ENCODE measurements around the gene MAFB.

DNA sequence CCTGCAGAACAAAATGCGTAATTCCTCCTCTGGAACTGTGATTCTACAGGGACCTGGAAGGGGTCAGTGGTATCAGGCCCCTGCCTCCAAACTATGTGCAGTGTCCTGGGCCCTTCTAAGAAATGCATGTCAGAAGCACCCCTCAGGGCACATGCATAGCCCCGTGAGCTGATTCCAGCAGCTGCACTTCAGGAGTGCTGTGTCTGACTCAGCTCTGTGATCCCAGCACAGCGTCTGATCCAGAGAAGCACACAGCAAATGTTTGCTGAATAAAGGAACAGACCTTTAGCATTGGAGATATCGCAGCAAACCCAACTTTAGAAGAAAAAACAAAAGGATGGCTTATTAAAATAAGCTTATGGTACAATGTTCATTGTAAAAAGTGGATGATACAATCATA, 15.8 kb upstream of the MAFB start:
- TF ChIP-seq KLF6 (CRISPR knock-in tag; IDR thresholded peaks at IDR 0.05; ENCODE audit: borderline replicate concordance) = no peak
- TF ChIP-seq, protein P1, sequence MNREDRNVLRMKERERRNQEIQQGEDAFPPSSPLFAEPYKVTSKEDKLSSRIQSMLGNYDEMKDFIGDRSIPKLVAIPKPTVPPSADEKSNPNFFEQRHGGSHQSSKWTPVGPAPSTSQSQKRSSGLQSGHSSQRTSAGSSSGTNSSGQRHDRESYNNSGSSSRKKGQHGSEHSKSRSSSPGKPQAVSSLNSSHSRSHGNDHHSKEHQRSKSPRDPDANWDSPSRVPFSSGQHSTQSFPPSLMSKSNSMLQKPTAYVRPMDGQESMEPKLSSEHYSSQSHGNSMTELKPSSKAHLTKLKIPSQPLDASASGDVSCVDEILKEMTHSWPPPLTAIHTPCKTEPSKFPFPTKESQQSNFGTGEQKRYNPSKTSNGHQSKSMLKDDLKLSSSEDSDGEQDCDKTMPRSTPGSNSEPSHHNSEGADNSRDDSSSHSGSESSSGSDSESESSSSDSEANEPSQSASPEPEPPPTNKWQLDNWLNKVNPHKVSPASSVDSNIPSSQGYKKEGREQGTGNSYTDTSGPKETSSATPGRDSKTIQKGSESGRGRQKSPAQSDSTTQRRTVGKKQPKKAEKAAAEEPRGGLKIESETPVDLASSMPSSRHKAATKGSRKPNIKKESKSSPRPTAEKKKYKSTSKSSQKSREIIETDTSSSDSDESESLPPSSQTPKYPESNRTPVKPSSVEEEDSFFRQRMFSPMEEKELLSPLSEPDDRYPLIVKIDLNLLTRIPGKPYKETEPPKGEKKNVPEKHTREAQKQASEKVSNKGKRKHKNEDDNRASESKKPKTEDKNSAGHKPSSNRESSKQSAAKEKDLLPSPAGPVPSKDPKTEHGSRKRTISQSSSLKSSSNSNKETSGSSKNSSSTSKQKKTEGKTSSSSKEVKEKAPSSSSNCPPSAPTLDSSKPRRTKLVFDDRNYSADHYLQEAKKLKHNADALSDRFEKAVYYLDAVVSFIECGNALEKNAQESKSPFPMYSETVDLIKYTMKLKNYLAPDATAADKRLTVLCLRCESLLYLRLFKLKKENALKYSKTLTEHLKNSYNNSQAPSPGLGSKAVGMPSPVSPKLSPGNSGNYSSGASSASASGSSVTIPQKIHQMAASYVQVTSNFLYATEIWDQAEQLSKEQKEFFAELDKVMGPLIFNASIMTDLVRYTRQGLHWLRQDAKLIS (CRISPR knock-in tag; IDR thresholded peaks at IDR 0.05) = no peak
- TF ChIP-seq, protein P2, sequence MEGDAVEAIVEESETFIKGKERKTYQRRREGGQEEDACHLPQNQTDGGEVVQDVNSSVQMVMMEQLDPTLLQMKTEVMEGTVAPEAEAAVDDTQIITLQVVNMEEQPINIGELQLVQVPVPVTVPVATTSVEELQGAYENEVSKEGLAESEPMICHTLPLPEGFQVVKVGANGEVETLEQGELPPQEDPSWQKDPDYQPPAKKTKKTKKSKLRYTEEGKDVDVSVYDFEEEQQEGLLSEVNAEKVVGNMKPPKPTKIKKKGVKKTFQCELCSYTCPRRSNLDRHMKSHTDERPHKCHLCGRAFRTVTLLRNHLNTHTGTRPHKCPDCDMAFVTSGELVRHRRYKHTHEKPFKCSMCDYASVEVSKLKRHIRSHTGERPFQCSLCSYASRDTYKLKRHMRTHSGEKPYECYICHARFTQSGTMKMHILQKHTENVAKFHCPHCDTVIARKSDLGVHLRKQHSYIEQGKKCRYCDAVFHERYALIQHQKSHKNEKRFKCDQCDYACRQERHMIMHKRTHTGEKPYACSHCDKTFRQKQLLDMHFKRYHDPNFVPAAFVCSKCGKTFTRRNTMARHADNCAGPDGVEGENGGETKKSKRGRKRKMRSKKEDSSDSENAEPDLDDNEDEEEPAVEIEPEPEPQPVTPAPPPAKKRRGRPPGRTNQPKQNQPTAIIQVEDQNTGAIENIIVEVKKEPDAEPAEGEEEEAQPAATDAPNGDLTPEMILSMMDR (IDR thresholded peaks at IDR 0.05 in 2 of 3, conservative IDR thresholded peaks at IDR 0.05 in 1 of 3; ENCODE audit: insufficient read depth in 2 of 3, low read depth in 1 of 3, low read length in 3 of 3) = no peak
- TF ChIP-seq ZFP1 (CRISPR knock-in tag; IDR thresholded peaks at IDR 0.05) = no peak
- no peak for TF ChIP-seq ZNF324 (CRISPR knock-in tag; IDR thresholded peaks at IDR 0.05)
- TF ChIP-seq ADNP (tag; IDR thresholded peaks at IDR 0.05) = no peak
- no peak for TF ChIP-seq CHD2 (IDR thresholded peaks at IDR 0.05; ENCODE audit: low read depth, low read length)
- TF ChIP-seq POLR2AphosphoS5 (IDR thresholded peaks at IDR 0.05; ENCODE audit: control insufficient read depth, insufficient read depth, low read depth, low read length) = no peak
- no peak for TF ChIP-seq HDAC2 (IDR thresholded peaks at IDR 0.05)
- TF ChIP-seq BRCA1 (IDR thresholded peaks at IDR 0.05) = no peak
- TF ChIP-seq BRCA1 (CRISPR knock-in tag; IDR thresholded peaks at IDR 0.05) = no peak
- TF ChIP-seq, protein P3, sequence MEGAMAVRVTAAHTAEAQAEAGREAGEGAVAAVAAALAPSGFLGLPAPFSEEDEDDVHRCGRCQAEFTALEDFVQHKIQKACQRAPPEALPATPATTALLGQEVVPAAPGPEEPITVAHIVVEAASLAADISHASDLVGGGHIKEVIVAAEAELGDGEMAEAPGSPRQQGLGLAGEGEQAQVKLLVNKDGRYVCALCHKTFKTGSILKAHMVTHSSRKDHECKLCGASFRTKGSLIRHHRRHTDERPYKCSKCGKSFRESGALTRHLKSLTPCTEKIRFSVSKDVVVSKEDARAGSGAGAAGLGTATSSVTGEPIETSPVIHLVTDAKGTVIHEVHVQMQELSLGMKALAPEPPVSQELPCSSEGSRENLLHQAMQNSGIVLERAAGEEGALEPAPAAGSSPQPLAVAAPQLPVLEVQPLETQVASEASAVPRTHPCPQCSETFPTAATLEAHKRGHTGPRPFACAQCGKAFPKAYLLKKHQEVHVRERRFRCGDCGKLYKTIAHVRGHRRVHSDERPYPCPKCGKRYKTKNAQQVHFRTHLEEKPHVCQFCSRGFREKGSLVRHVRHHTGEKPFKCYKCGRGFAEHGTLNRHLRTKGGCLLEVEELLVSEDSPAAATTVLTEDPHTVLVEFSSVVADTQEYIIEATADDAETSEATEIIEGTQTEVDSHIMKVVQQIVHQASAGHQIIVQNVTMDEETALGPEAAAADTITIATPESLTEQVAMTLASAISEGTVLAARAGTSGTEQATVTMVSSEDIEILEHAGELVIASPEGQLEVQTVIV (CRISPR knock-in tag; IDR thresholded peaks at IDR 0.05; ENCODE audit: borderline replicate concordance) = no peak
- TF ChIP-seq, protein P4, sequence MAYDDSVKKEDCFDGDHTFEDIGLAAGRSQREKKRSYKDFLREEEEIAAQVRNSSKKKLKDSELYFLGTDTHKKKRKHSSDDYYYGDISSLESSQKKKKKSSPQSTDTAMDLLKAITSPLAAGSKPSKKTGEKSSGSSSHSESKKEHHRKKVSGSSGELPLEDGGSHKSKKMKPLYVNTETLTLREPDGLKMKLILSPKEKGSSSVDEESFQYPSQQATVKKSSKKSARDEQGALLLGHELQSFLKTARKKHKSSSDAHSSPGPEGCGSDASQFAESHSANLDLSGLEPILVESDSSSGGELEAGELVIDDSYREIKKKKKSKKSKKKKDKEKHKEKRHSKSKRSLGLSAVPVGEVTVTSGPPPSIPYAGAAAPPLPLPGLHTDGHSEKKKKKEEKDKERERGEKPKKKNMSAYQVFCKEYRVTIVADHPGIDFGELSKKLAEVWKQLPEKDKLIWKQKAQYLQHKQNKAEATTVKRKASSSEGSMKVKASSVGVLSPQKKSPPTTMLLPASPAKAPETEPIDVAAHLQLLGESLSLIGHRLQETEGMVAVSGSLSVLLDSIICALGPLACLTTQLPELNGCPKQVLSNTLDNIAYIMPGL (CRISPR knock-in tag; IDR thresholded peaks at IDR 0.05) = no peak
- no peak for TF ChIP-seq POLR2H (tag; IDR thresholded peaks at IDR 0.05; ENCODE audit: low read depth)
- TF ChIP-seq ZZZ3 (IDR thresholded peaks at IDR 0.05) = no peak
